ENCODE data around the gene DYNLT1.

DNA sequence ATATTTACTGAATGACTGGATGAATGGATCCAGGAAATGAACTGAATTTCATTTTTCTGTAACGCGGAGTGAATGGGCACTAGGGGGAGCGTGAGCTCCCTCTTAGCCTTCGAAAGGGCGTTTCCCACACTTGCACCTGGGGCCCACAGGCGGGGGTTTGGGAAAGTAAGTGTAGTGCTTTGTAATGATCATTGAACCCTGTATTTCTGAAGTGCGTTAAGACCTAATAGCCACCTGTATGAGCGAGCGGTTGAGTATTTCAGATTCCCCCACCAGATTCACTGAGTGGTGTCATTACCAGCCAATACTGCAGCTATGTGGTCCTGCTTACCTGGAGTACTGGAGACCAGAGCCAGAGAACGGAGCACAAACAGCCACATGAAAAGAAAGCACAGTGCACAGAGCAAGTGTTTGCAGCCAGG is 15.8 kb upstream of the DYNLT1 start:
- TF ChIP-seq, protein P1, sequence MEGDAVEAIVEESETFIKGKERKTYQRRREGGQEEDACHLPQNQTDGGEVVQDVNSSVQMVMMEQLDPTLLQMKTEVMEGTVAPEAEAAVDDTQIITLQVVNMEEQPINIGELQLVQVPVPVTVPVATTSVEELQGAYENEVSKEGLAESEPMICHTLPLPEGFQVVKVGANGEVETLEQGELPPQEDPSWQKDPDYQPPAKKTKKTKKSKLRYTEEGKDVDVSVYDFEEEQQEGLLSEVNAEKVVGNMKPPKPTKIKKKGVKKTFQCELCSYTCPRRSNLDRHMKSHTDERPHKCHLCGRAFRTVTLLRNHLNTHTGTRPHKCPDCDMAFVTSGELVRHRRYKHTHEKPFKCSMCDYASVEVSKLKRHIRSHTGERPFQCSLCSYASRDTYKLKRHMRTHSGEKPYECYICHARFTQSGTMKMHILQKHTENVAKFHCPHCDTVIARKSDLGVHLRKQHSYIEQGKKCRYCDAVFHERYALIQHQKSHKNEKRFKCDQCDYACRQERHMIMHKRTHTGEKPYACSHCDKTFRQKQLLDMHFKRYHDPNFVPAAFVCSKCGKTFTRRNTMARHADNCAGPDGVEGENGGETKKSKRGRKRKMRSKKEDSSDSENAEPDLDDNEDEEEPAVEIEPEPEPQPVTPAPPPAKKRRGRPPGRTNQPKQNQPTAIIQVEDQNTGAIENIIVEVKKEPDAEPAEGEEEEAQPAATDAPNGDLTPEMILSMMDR (conservative IDR thresholded peaks at IDR 0.05; ENCODE audit: low read length), result peak; percentile 83
- TF ChIP-seq EZH2phosphoT487 (IDR thresholded peaks at IDR 0.05; ENCODE audit: borderline replicate concordance, low read depth, low read length), result no peak
